Natural killer cell (primary cell): ENCODE data around the gene FBXO9. TPM values are rescaled to one million over a fixed set of nuclear protein-coding genes. Genes with fewer than 3 reads are reported as not detected.
"Not testable (repeated sequence)": the region's sequence is repeated elsewhere in the genome, so short reads cannot be mapped to it uniquely, and the experiment has no call there.

ENCODE experiments used
- ATAC-seq, 3 donors: fragments of 150-1000 bp in 2 of 3; fragments of 200-7000 bp in 1 of 3; cut with Tn5 transposase; 1 replicate in 1 of 3; 2 replicates in 2 of 3; pipeline ENCODE4 v1.10.0; 2021; ENCODE audit warnings: mild to moderate bottlenecking in 2 of 3, moderate library complexity in 2 of 3
- DNase-seq, 2 donors: peaks; one replicate each; pipeline versions ENCODE4 v3.0.0 to v3.0.0-alpha.2; 2013 to 2021; ENCODE audit warnings: mixed read lengths in 1 of 2
- H3K27ac ChIP-seq: one replicate; pipeline ENCODE4 v1.5.1; 2013; ENCODE audit warnings: mild to moderate bottlenecking, low read length
- H3K27me3 ChIP-seq: one replicate; pipeline ENCODE4 v1.6.1; 2013; ENCODE audit warnings: low read length; ENCODE audit not compliant: control insufficient read depth, insufficient read depth
- H3K36me3 ChIP-seq: one replicate; pipeline ENCODE4 v1.6.1; 2013; ENCODE audit warnings: low read length; ENCODE audit not compliant: control insufficient read depth, insufficient read depth
- H3K4me1 ChIP-seq: one replicate; pipeline ENCODE4 v1.6.1; 2013; ENCODE audit warnings: low read length; ENCODE audit not compliant: control insufficient read depth, insufficient read depth
- H3K4me3 ChIP-seq: one replicate; pipeline ENCODE4 v1.5.1; 2013; ENCODE audit warnings: low read length
- H3K9me3 ChIP-seq: one replicate; pipeline ENCODE4 v1.6.1; 2013; ENCODE audit warnings: low read length; ENCODE audit not compliant: control insufficient read depth, insufficient read depth
- H3K27ac Mint-ChIP-seq, 2 donors: one replicate each; pipeline ENCODE4 v1.8.0; 2022; ENCODE audit warnings: mild to moderate bottlenecking in 2 of 2, mixed read lengths in 2 of 2, moderate library complexity in 1 of 2
- H3K27me3 Mint-ChIP-seq, 2 donors: one replicate each; pipeline ENCODE4 v1.8.0; 2022; ENCODE audit warnings: low read depth in 2 of 2, mixed read lengths in 2 of 2
- H3K36me3 Mint-ChIP-seq: one replicate; pipeline ENCODE4 v1.8.0; 2022; ENCODE audit warnings: mixed read lengths
- H3K4me1 Mint-ChIP-seq, 2 donors: one replicate each; pipeline ENCODE4 v1.8.0; 2022; ENCODE audit warnings: mixed read lengths in 2 of 2
- H3K4me3 Mint-ChIP-seq: one replicate; pipeline ENCODE4 v1.8.0; 2022; ENCODE audit warnings: mild to moderate bottlenecking, moderate library complexity, mixed read lengths
- H3K9me3 Mint-ChIP-seq, 2 donors: one replicate each; pipeline ENCODE4 v1.8.0; 2022; ENCODE audit warnings: mixed read lengths in 2 of 2
- CTCF ChIP-seq: fragments of 200-600 bp; IDR thresholded peaks from one replicate; pipeline ENCODE4 v1.8.0; 2022; ENCODE audit warnings: antibody characterized with exemption
- WGBS: methylation state at CpG from one replicate; pipeline ENCODE4 v1.1.7; 2013; ENCODE audit warnings: missing lambda C conversion rate; ENCODE audit not compliant: insufficient coverage; 5-methylcytosine and 5-hydroxymethylcytosine counted together
- intact Hi-C: fragments of 100-400 bp; cut with micrococcal nuclease; formaldehyde crosslinking; loops from one replicate; pipeline ENCODE4 v1.14.2; 2022
- total RNA-seq, 4 donors: library from RNA; stranded (reverse); fragments of 120-200 nt in 1 of 4; gene quantifications; one replicate each; pipeline versions ENCODE4 v1.2.3 to v1.2.4, GENCODE V29; 2013 to 2022

FBXO9 gene
- total RNA-seq, 3 donors from 2014 or later (not counting 1 experiment from before 2014, with no cell fraction given), result 82.4 to 96.6 (median 88.9) TPM

GRCh38 chr6:53045891-53046673 lies 19.1 kb upstream of the FBXO9 start:
- peaks cover 5% of the 10 kb centered on the region for H3K4me1 ChIP-seq

GRCh38 chr6:53048431-53049195 lies 16.6 kb upstream of the FBXO9 start:
- no peaks in the 10 kb centered on the region for H3K27me3 Mint-ChIP-seq

More at GRCh38 chr6:53045891-53046673, 19.1 kb upstream of the FBXO9 start:
- Mint-ChIP-seq H3K4me1 (peaks cover 21 to 27% of the 10 kb centered on the region in 2 donors), H3K27me3 (no peaks in the 10 kb centered on the region), H3K9me3 (no peaks in the 10 kb centered on the region), H3K4me3 (no peak overlapping the region), H3K27ac (no peak overlapping the region), H3K36me3 (peaks cover 2% of the 10 kb centered on the region)
- Histone ChIP-seq H3K9me3 (no peaks in the 10 kb centered on the region), H3K4me3 (no peak overlapping the region), H3K27me3 (no peaks in the 10 kb centered on the region), H3K36me3 (peaks cover 1% of the 10 kb centered on the region), H3K27ac (no peak overlapping the region)
- 90% methylated on average over 1 of the region's 1 CpG for WGBS
- DNase-seq (no peak), ATAC-seq (no peak)
- TF ChIP-seq CTCF, result no peak
- intact Hi-C loops, result loop anchor here (5.0 kb wide), 1 partner anchor 49 kb away; the partner anchor contains the start of gene GSTA4

GRCh38 chr6:53049415-53049814 lies 15.8 kb upstream of the FBXO9 start:
- ATAC-seq, result no peak
- Mint-ChIP-seq H3K4me3 (no peak overlapping the region), H3K4me1 (peaks cover 21 to 32% of the 10 kb centered on the region in 2 donors), H3K27ac (peak overlapping the region in 1 of 2 donors; percentile 82), H3K27me3 (no peaks in the 10 kb centered on the region), H3K36me3 (no peaks in the 10 kb centered on the region), H3K9me3 (peaks cover 0 to 2% of the 10 kb centered on the region in 2 donors)
- TF ChIP-seq CTCF, result no peak
- peaks cover 5% of the 10 kb centered on the region for H3K4me1 ChIP-seq
- H3K27ac ChIP-seq, result no peak overlapping the region
- no peak for DNase-seq
- H3K27me3 ChIP-seq, result no peaks in the 10 kb centered on the region
- no peaks in the 10 kb centered on the region for H3K9me3 ChIP-seq
- H3K4me3 ChIP-seq, result no peak overlapping the region
- intact Hi-C loops, result loop anchor here (5.0 kb wide), 1 partner anchor 52 kb away; the partner anchor contains the start of gene GSTA4
- WGBS, result 88% methylated on average over 1 of the region's 1 CpG
- H3K36me3 ChIP-seq, result no peaks in the 10 kb centered on the region

More at GRCh38 chr6:53048431-53049195, 16.6 kb upstream of the FBXO9 start:
- Histone ChIP-seq H3K4me3 (peak overlapping the region; percentile 15), H3K27ac (peak overlapping the region; percentile 22), H3K27me3 (no peaks in the 10 kb centered on the region), H3K4me1 (peaks cover 5% of the 10 kb centered on the region), H3K9me3 (no peaks in the 10 kb centered on the region), H3K36me3 (no peaks in the 10 kb centered on the region)
- intact Hi-C loops, result loop anchor here (5.0 kb wide), 1 partner anchor 51 kb away; the partner anchor contains the start of gene GSTA4
- Mint-ChIP-seq H3K27ac (peak overlapping the region; percentile 73 to 82), H3K4me1 (peaks cover 21 to 27% of the 10 kb centered on the region in 2 donors), H3K36me3 (no peaks in the 10 kb centered on the region), H3K4me3 (peak overlapping the region; percentile 89), H3K9me3 (peaks cover 0 to 2% of the 10 kb centered on the region in 2 donors)
- peak; percentile 86 to 96 (median 92) for ATAC-seq
- no peak for TF ChIP-seq CTCF
- peak in 1 of 2 donors; percentile 50 for DNase-seq
- WGBS, result 45% methylated on average over 7 of the region's 9 CpGs

GRCh38 chr6:53052152-53052551 lies 13.1 kb upstream of the FBXO9 start:
- H3K36me3 Mint-ChIP-seq, H3K27ac ChIP-seq, H3K36me3 ChIP-seq, H3K4me3 ChIP-seq, H3K9me3 Mint-ChIP-seq, H3K4me3 Mint-ChIP-seq, H3K9me3 ChIP-seq, DNase-seq, H3K4me1 ChIP-seq, H3K27ac Mint-ChIP-seq, H3K27me3 Mint-ChIP-seq, ATAC-seq, intact Hi-C loops, H3K27me3 ChIP-seq: not testable (repeated sequence)
- 90% methylated on average over 2 of the region's 3 CpGs for WGBS
- peaks cover 36 to 37% of the 10 kb centered on the region in 2 donors for H3K4me1 Mint-ChIP-seq
